ENCODE results near the gene SFMBT1. TPM values are rescaled to one million over a fixed set of nuclear protein-coding genes. Genes with fewer than 3 reads are reported as not detected.
A peak's percentile ranks its signal among the peaks of the same experiment; 100 is the strongest.

Gene SFMBT1
- polyA plus RNA-seq, 1 experiment = 2.0 TPM

- no peaks in the 10 kb centered on the region for H3K9me3 ChIP-seq (ENCODE audit: control insufficient read depth, insufficient read depth, low read length)
- no peak overlapping the region for H3K4me3 ChIP-seq (ENCODE audit: low read depth, low read length)
- no peak overlapping the region for H3K27ac ChIP-seq (ENCODE audit: low read depth, low read length)
- no peaks in the 10 kb centered on the region for H3K27me3 ChIP-seq (ENCODE audit: control insufficient read depth, insufficient read depth, low read length)
- no peak for DNase-seq (ENCODE audit: low read depth, low spot score)
- POLR2A ChIA-PET = no interaction called here
- no peak for TF ChIP-seq CTCF (IDR thresholded peaks at IDR 0.05; ENCODE audit: low read depth, low read length)
- CTCF ChIA-PET = no interaction called here
Observed at GRCh38 chr3:52890735-52891134, 155.1 kb downstream of the SFMBT1 start.

GRCh38 chr3:52889901-52890300 is 156.0 kb downstream of the SFMBT1 start:
- ChIA-PET POLR2A (no interaction called here), CTCF (no interaction called here)
- Histone ChIP-seq H3K4me3 (ENCODE audit: low read depth, low read length) (no peak overlapping the region), H3K27ac (ENCODE audit: low read depth, low read length) (no peak overlapping the region), H3K27me3 (ENCODE audit: control insufficient read depth, insufficient read depth, low read length) (no peaks in the 10 kb centered on the region), H3K9me3 (ENCODE audit: control insufficient read depth, insufficient read depth, low read length) (no peaks in the 10 kb centered on the region)
- no peak for DNase-seq (ENCODE audit: low read depth, low spot score)
- TF ChIP-seq CTCF (IDR thresholded peaks at IDR 0.05; ENCODE audit: low read depth, low read length) = no peak

- Histone ChIP-seq H3K9me3 (ENCODE audit: control insufficient read depth, insufficient read depth, low read length) (no peaks in the 10 kb centered on the region), H3K4me3 (ENCODE audit: low read depth, low read length) (no peak overlapping the region), H3K27me3 (ENCODE audit: control insufficient read depth, insufficient read depth, low read length) (no peaks in the 10 kb centered on the region), H3K27ac (ENCODE audit: low read depth, low read length) (peak overlapping the region; percentile 21)
- ChIA-PET POLR2A (no interaction called here), CTCF (no interaction called here)
- TF ChIP-seq CTCF (IDR thresholded peaks at IDR 0.05; ENCODE audit: low read depth, low read length) = no peak
- no peak for DNase-seq (ENCODE audit: low read depth, low spot score)
Observed at GRCh38 chr3:52887166-52887565, 158.7 kb downstream of the SFMBT1 start.

DNA sequence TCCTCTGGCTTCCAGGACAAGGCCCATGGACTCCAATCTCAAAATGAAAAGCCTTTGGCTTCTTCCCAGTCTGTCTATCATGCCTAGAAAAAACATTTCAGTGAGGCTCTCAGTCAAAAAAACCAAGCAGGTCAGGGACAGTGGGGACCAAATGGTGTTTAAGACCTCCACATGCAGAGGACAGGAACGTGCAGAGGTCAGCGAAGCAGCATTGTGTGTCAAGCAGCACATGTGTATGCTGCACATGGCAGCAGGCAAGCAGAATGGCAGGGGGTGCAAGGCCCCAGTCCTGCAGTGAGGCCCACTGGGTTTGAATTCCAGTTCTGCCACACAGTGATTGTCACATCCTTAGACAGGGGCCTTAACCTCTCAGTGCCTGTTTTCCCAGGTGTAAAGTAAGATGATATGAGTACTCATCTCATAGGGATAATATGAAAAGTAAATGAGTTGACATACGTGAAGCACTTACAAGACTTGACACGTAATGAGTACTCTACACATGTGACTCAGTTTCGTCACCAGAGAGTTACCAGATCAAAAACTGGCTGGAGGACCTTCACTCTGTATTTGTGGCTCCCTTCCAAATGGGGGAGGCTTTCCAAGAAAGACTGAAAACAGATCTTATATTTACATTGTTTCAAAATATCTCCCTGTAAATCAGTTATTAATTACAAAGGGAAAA is 159.7 kb downstream of the SFMBT1 start:
- no peaks in the 10 kb centered on the region for H3K9me3 ChIP-seq (ENCODE audit: control insufficient read depth, insufficient read depth, low read length)
- no peaks in the 10 kb centered on the region for H3K27me3 ChIP-seq (ENCODE audit: control insufficient read depth, insufficient read depth, low read length)
- ChIA-PET CTCF (no interaction called here), POLR2A (no interaction called here)
- no peak overlapping the region for H3K27ac ChIP-seq (ENCODE audit: low read depth, low read length)
- no peak overlapping the region for H3K4me3 ChIP-seq (ENCODE audit: low read depth, low read length)
- TF ChIP-seq CTCF (IDR thresholded peaks at IDR 0.05; ENCODE audit: low read depth, low read length) = no peak
- DNase-seq (ENCODE audit: low read depth, low spot score) = no peak

- Histone ChIP-seq H3K27me3 (ENCODE audit: control insufficient read depth, insufficient read depth, low read length) (no peaks in the 10 kb centered on the region), H3K4me3 (ENCODE audit: low read depth, low read length) (no peak overlapping the region), H3K27ac (ENCODE audit: low read depth, low read length) (no peak overlapping the region), H3K9me3 (ENCODE audit: control insufficient read depth, insufficient read depth, low read length) (no peaks in the 10 kb centered on the region)
- TF ChIP-seq CTCF (IDR thresholded peaks at IDR 0.05; ENCODE audit: low read depth, low read length) = no peak
- no peak for DNase-seq (ENCODE audit: low read depth, low spot score)
- POLR2A ChIA-PET = no interaction called here
- CTCF ChIA-PET = interaction anchor here (0.6 to 1.2 kb wide), 2 partner anchors 52 to 140 kb away, joined by 3 to 4 read pairs; no protein-coding TSS in a partner anchor
Observed at GRCh38 chr3:52882377-52882776, 163.5 kb downstream of the SFMBT1 start.
